Astrocyte (in vitro differentiated cells and primary cell): ENCODE measurements around the gene CNTNAP4.

Source experiments
- EZH2 ChIP-seq: IDR thresholded peaks from 2 replicates; pipeline ENCODE4 v1.6.1; 2012; ENCODE audit warnings: mild to moderate bottlenecking, low read length, inconsistent platforms; ENCODE audit not compliant: insufficient read depth
- TF ChIP-seq, protein P1 (sequence below): IDR thresholded peaks from 2 replicates; pipeline ENCODE4 v1.5.1; 2011; ENCODE audit warnings: low read depth, mild to moderate bottlenecking, inconsistent platforms, low read length, moderate library complexity; ENCODE audit not compliant: insufficient read depth

DNA sequence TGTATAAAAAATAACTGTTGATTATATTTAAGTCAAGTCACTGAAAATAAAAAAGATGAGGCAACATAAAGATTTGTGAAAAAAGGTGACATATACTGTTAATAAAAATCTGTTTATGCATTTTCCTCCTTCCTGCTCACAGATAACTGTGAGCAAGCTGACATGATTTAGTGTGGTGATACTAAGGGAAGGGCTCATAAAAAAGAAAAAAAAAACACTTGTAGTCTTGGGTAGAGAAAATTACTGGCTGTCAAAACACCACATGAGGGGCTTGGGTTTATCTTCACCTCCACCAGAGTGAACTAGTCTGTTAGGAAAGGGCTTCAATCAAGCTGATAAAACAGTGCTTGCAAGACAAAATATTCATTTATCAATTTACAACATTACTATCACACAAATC, 247.6 kb downstream of the CNTNAP4 start:
- TF ChIP-seq, protein P1, sequence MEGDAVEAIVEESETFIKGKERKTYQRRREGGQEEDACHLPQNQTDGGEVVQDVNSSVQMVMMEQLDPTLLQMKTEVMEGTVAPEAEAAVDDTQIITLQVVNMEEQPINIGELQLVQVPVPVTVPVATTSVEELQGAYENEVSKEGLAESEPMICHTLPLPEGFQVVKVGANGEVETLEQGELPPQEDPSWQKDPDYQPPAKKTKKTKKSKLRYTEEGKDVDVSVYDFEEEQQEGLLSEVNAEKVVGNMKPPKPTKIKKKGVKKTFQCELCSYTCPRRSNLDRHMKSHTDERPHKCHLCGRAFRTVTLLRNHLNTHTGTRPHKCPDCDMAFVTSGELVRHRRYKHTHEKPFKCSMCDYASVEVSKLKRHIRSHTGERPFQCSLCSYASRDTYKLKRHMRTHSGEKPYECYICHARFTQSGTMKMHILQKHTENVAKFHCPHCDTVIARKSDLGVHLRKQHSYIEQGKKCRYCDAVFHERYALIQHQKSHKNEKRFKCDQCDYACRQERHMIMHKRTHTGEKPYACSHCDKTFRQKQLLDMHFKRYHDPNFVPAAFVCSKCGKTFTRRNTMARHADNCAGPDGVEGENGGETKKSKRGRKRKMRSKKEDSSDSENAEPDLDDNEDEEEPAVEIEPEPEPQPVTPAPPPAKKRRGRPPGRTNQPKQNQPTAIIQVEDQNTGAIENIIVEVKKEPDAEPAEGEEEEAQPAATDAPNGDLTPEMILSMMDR, result no peak
- TF ChIP-seq EZH2, result no peak
